GM12891 (cell line): ENCODE data around the gene PJVK.

ENCODE experiments used
- PAX5 ChIP-seq: IDR thresholded peaks from 2 replicates; pipeline ENCODE4 v1.6.1; 2011; ENCODE audit warnings: low read length, moderate library complexity, mild to moderate bottlenecking; ENCODE audit not compliant: insufficient read depth, severe bottlenecking
- POLR2A ChIP-seq: IDR thresholded peaks from 2 replicates; pipeline ENCODE4 v1.6.1; 2011; ENCODE audit warnings: low read depth, low read length, control low read depth
- POLR2AphosphoS5 ChIP-seq: IDR thresholded peaks from 2 replicates; pipeline ENCODE4 v1.6.1; 2011; ENCODE audit warnings: low read depth, low read length, control low read depth
- SPI1 ChIP-seq: IDR thresholded peaks from 2 replicates; pipeline ENCODE4 v1.6.1; 2011; ENCODE audit warnings: low read depth, low read length, control low read depth
- TAF1 ChIP-seq: IDR thresholded peaks from 2 replicates; pipeline ENCODE4 v1.6.1; 2011; ENCODE audit warnings: low read depth, low read length, control low read depth

GRCh38 chr2:178419123-178419522 is 32.1 kb upstream of the PJVK start:
- TF ChIP-seq POLR2AphosphoS5 (no peak), POLR2A (no peak), TAF1 (no peak), SPI1 (no peak), PAX5 (no peak)
